Esophagus muscularis mucosa (tissue), 4 donors: ENCODE results near the gene EIF4G1. TPM values are rescaled to one million over a fixed set of nuclear protein-coding genes. Genes with fewer than 3 reads are reported as not detected.

Experiments
- DNase-seq: peaks from one replicate; pipeline ENCODE4 v3.0.0-alpha.2; 2017; ENCODE audit errors: extremely low spot score
- H3K27ac ChIP-seq, 4 donors: fragments of 200-600 bp; sonication (generic); replicated peaks in 1 of 4; 1 replicate in 3 of 4; 2 replicates in 1 of 4; pipeline ENCODE4 v1.5.1; 2016 to 2019; ENCODE audit warnings: mild to moderate bottlenecking in 1 of 4
- H3K27me3 ChIP-seq, 4 donors: fragments of 200-600 bp; sonication (generic); one replicate each; pipeline versions ENCODE4 v1.5.1 to v1.6.0; 2016 to 2019
- H3K36me3 ChIP-seq, 4 donors: fragments of 200-600 bp; sonication (generic); one replicate each; pipeline ENCODE4 v1.5.1; 2016 to 2019
- H3K4me1 ChIP-seq, 4 donors: fragments of 200-600 bp; sonication (generic); one replicate each; pipeline ENCODE4 v1.5.1; 2016 to 2019
- H3K4me3 ChIP-seq, 4 donors: fragments of 200-600 bp; sonication (generic); 1 replicate in 2 of 4; 2 replicates in 2 of 4; pipeline ENCODE4 v1.5.1; 2016 to 2019; ENCODE audit warnings: mild to moderate bottlenecking in 4 of 4, moderate library complexity in 1 of 4
- H3K9me3 ChIP-seq, 4 donors: fragments of 200-600 bp; sonication (generic); 1 replicate in 3 of 4; 2 replicates in 1 of 4; pipeline ENCODE4 v1.5.1; 2016 to 2019
- CTCF ChIP-seq, 3 experiments: fragments of 200-600 bp in 2 of 3; fragments of 450-650 bp in 1 of 3; sonication (generic) in 2 of 3; IDR thresholded peaks; one replicate each; pipeline ENCODE4 v1.5.1; 2017 to 2019; ENCODE audit warnings: antibody characterized with exemption in 3 of 3, mild to moderate bottlenecking in 2 of 3, moderate library complexity in 1 of 3
- EP300 ChIP-seq: sonication (generic); formaldehyde crosslinking; IDR thresholded peaks from one replicate; pipeline ENCODE4 v1.6.1; 2017; ENCODE audit warnings: antibody characterized with exemption
- POLR2A ChIP-seq: fragments of 450-650 bp; IDR thresholded peaks from one replicate; pipeline ENCODE4 v1.6.1; 2017; ENCODE audit warnings: antibody characterized with exemption, moderate library complexity, mild to moderate bottlenecking, low read depth
- POLR2AphosphoS5 ChIP-seq, 2 donors: sonication (generic); formaldehyde crosslinking; IDR thresholded peaks; one replicate each; pipeline ENCODE4 v1.6.1; 2017; ENCODE audit warnings: antibody characterized with exemption in 2 of 2
- WGBS: methylation state at CpG from one replicate; pipeline ENCODE4 v1.1.5; 2018; 5-methylcytosine and 5-hydroxymethylcytosine counted together
- intact Hi-C: fragments of 100-400 bp; cut with DNase I; formaldehyde crosslinking; loops from one replicate; pipeline ENCODE4 v1.15.1; 2023
- total RNA-seq, 4 donors: library from RNA; depleted of rRNA; stranded (reverse); fragments of >200 nt; gene quantifications; one replicate each; pipeline versions ENCODE4 v1.1.0 to v1.2.1, GENCODE V29; 2016

Gene EIF4G1
- total RNA-seq, 4 donors from 2014 or later, result 291 to 418 (median 360) TPM

DNA sequence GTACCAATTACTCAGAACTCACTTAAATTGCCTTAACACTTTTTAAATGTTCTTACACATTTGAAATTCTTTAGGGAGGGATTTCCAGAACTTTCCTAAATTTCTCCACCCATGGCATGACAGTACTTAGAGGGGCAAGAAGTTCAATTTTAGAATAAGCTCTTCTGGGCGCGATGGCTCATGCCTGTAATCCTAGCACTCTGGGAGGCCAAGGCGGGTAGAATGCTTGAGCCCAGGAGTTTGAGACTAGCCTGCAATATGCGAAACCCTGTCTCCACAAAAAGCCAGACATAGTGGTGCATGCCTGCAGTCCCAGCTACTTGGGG is 33.6 kb downstream of the EIF4G1 start:
- WGBS, result 77% methylated on average over 4 of the region's 4 CpGs
- Histone ChIP-seq H3K9me3 (no peaks in the 10 kb centered on the region), H3K27ac (no peak overlapping the region), H3K4me1 (peaks cover 4 to 32% (median 16%) of the 10 kb centered on the region in 4 donors), H3K4me3 (no peak overlapping the region), H3K36me3 (peaks cover 11 to 45% (median 31%) of the 10 kb centered on the region in 4 donors), H3K27me3 (no peaks in the 10 kb centered on the region)
- DNase-seq, result no peak
- TF ChIP-seq POLR2AphosphoS5 (IDR thresholded peaks at IDR 0.05) (no peak), CTCF (IDR thresholded peaks at IDR 0.05) (no peak), POLR2A (no peak), EP300 (no peak)
- intact Hi-C loops, result no loop called here

DNA sequence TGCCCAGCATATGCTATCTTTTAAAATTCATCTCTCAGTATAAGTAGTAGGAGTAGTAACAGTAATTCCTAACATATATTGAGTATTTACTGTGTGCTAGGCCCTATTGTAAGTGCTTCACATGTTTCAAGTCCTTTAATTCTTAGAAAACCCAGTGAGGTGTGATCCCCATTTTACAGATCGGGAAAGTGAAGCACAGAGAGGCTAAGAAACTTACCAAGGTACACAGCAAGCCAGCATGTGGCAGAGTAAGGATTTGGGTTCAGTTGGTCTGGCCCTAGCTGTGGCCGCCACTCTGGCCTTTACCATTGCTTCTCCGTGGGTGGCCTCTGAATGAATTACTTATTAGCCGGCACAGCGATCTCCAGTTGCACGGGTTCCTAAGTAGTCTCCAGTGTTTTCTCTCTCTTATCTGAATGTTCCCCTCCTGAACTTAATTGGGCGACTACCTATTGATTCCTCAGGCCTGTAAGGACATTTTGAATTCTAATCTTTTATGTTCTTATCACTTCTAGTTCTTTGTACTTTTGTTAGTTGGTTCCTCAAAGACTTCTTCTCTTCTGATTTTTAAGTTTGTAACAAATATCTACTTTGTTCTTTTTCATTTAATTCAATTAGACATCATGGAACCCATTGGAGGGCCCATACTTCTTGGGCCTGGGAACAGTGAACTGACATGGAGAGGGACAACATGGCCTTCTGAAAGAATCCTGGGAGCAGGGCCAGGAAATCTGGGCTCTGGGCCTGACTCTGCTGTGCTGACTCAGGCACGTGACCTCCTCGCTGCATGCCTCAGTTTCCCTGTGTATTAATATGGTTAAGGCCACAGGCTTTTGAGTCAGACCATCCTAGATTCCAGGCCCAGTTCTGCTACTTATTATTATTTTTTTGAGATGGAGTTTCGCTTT is 35.4 kb downstream of the EIF4G1 start:
- peaks cover 4 to 34% (median 13%) of the 10 kb centered on the region in 4 donors for H3K36me3 ChIP-seq
- peaks cover 4 to 38% (median 20%) of the 10 kb centered on the region in 4 donors for H3K4me1 ChIP-seq
- H3K27me3 ChIP-seq, result no peaks in the 10 kb centered on the region
- 88% methylated on average over 10 of the region's 10 CpGs for WGBS
- TF ChIP-seq CTCF (IDR thresholded peaks at IDR 0.05) (no peak), EP300 (no peak), POLR2AphosphoS5 (IDR thresholded peaks at IDR 0.05) (no peak), POLR2A (no peak)
- H3K4me3 ChIP-seq, result no peak overlapping the region
- intact Hi-C loops, result no loop called here
- no peaks in the 10 kb centered on the region for H3K9me3 ChIP-seq
- H3K27ac ChIP-seq, result no peak overlapping the region
- DNase-seq, result no peak

DNA sequence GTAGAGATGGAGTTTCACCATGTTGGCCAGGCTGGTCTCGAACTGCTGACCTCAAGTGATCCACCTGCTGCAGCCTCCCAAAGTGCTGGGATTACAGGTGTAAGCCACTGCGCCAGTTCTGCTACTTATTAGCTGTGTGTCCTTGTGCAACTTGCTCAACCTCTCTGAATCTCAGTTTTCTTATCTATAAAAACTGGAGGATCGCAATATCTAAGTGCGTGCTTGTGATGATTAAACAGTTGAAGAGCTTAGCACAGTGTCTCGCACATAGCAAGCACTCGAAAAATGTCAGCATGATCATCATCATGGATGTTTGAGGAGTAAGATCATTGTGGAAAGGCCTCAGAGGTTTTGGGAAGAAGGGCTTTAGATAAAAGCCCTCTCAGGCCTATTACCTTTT is 36.2 kb downstream of the EIF4G1 start:
- intact Hi-C loops, result no loop called here
- H3K27me3 ChIP-seq, result no peaks in the 10 kb centered on the region
- no peak overlapping the region for H3K4me3 ChIP-seq
- H3K9me3 ChIP-seq, result no peaks in the 10 kb centered on the region
- DNase-seq, result no peak
- TF ChIP-seq POLR2AphosphoS5 (IDR thresholded peaks at IDR 0.05), result no peak
- no peak for TF ChIP-seq CTCF (IDR thresholded peaks at IDR 0.05)
- TF ChIP-seq EP300, result no peak
- TF ChIP-seq POLR2A, result no peak
- H3K36me3 ChIP-seq, result peaks cover 0 to 36% (median 10%) of the 10 kb centered on the region in 4 donors
- no peak overlapping the region for H3K27ac ChIP-seq
- WGBS, result 91% methylated on average over 6 of the region's 6 CpGs
- H3K4me1 ChIP-seq, result peaks cover 0 to 30% (median 14%) of the 10 kb centered on the region in 4 donors

- no peaks in the 10 kb centered on the region for H3K9me3 ChIP-seq
- no peak overlapping the region for H3K27ac ChIP-seq
- H3K4me3 ChIP-seq, result no peak overlapping the region
- intact Hi-C loops, result no loop called here
- H3K27me3 ChIP-seq, result no peaks in the 10 kb centered on the region
- H3K4me1 ChIP-seq, result peaks cover 0 to 26% (median 10%) of the 10 kb centered on the region in 4 donors
- TF ChIP-seq POLR2AphosphoS5 (IDR thresholded peaks at IDR 0.05) (no peak), EP300 (no peak), POLR2A (no peak), CTCF (IDR thresholded peaks at IDR 0.05) (no peak)
- WGBS, result 59% methylated on average over 9 of the region's 9 CpGs
- DNase-seq, result no peak
- H3K36me3 ChIP-seq, result peaks cover 0 to 41% (median 11%) of the 10 kb centered on the region in 4 donors
Observed at GRCh38 chr3:184351511-184352148, 37.2 kb downstream of the EIF4G1 start.
